GM12874 (cell line): Measurements from ENCODE around the gene KRT76.

Experiments used
- TF ChIP-seq, protein P1 (sequence below): IDR thresholded peaks from 2 replicates; pipeline ENCODE4 v1.5.1; 2011; ENCODE audit warnings: low read depth, mild to moderate bottlenecking, control low read depth, low read length, moderate library complexity; ENCODE audit not compliant: insufficient read depth

The KRT76 gene

DNA sequence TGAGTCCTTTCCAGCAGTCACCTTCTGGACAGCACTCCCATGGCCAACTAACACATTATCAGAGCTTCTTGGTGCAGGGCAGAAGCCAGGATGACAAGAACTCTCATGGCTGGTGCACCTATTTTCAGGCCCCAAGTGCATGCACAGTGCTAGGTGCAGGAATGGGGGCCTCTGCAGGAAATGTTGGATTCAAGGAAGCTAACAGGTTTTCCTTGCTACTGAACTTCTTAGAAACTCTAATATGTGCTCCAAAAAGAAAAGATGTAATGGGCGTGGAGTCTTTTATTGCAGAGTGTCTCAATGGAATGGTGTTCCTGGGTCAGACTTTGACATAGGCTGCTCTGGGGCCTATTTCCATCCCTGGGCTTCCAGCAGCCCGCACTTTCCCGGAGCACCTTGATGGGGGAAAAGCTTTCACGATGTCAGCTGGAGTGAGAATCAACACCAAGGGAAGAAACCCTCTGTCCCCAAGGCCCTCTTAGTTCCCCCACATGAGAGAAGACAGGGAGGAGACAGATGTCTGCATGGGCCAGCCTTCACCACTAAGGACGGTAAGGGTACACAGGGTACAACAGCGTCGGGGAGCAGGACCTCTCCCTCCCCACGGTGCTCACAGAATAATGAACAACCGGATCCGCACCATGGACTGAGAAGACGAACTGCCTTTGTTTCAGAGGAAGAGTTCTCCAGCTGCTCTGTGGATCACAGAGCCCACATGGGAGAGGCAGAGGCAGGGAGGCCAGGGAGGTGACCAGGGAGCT is 11.9 kb upstream of the KRT76 start:
- TF ChIP-seq, protein P1, sequence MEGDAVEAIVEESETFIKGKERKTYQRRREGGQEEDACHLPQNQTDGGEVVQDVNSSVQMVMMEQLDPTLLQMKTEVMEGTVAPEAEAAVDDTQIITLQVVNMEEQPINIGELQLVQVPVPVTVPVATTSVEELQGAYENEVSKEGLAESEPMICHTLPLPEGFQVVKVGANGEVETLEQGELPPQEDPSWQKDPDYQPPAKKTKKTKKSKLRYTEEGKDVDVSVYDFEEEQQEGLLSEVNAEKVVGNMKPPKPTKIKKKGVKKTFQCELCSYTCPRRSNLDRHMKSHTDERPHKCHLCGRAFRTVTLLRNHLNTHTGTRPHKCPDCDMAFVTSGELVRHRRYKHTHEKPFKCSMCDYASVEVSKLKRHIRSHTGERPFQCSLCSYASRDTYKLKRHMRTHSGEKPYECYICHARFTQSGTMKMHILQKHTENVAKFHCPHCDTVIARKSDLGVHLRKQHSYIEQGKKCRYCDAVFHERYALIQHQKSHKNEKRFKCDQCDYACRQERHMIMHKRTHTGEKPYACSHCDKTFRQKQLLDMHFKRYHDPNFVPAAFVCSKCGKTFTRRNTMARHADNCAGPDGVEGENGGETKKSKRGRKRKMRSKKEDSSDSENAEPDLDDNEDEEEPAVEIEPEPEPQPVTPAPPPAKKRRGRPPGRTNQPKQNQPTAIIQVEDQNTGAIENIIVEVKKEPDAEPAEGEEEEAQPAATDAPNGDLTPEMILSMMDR = no peak

DNA sequence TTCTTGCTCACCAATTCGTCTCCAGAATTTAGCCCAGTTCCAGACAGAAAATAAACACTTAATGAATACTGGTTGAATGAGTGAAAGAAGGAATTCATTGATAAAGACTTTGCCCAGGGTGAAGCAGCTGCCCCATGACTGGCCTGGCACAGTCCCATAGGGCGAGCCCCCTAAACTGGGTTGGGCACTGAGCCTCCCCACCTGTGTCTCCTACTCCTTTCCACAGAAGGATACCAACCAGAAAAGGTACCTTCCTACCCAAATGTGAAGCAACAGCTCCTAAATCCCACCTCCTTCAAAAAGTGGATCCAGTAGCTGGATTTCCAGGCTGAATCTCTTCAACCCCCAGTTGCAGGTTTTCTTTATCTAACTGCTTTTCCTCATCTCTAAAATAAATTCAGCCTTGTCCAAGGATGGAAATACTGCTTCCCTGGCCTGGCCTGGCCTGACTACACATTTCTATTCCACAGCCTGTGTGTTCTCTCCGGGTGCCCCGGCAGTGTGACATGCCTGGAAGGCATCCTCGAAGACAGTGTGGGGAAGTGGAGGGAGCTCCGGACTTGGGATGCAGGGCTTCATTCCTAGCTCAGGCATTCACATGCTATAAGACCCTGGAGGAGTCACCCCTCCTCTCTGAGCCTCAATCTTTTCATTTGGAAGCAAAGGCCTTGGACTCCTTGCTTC is 11.2 kb upstream of the KRT76 start:
- TF ChIP-seq, protein P1 = no peak

GRCh38 chr12:52787324-52788191 is 10.4 kb upstream of the KRT76 start:
- TF ChIP-seq, protein P1 = no peak

DNA sequence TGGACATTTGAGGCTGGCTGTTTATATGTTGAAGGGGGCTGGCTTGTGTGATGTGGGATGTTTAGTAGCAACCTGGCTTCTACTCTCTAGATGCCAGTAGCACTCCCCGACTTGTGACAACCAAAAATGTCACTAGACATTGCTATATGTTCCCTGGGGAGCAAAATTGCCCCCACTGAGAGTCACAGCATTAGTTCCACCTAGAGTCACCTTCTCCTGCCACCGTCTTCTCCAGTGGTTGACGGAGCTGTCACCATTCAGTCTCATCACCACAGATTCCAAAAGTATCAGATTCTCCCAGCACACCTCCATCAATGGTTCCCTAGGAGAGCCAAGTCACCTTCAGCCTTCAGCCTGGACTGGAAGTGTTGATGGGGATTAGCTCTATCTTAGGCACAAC is 7.8 kb upstream of the KRT76 start:
- TF ChIP-seq, protein P1 = no peak

DNA sequence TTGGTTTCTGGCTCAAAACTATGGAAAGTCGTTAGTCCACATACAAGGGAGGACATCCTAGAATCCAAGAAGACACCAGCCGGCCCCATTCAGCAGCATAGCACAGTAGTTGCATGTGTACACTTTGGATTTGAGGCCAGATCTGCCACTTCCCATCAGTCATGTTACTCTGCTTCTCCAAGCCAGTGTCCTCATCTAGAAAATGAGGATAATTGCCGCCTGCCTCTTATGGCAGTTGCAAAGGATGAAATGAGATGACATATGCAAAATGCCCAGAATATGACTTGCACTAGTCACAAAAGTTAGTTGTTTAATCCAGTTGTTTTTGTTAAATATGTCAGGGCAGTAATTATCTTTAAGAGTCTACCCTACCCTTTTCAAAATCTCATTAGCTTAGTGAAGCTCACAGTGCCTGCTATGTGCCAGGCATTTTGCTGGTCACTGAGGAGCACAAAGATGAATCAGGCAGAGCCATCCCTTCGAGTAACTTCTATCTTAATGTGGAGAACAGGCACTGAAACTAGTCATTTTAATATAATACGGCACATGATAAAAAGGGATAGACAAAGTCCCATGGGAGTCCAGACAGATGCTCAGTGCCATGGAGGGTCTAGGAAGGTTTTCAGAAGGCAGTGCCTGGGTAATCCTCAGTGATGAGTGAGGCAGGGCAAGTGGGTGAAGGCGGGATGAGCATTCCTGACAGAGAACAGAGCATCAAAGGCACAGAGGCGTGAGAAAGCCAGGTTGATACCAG is 6.6 kb upstream of the KRT76 start:
- TF ChIP-seq, protein P1 = no peak

DNA sequence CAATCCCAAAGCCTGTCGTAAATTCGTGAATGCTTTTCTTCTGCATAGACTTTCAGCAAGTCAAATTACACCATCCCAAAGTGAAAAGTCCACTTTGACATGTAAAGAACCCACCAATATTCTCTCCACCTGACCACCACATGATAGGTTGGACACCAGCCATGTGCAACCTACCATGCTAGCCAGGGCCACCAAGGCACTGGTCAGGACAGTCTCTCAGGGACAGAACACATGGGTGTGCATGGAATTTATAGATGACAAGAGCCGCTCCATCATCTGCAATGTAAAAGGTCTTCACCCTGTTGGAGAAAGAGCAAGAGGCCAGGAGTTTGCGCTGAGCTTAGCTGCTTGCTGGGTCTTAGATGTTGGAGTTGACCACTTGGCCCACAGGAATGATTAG is 5.4 kb upstream of the KRT76 start:
- TF ChIP-seq, protein P1 = no peak
